Activated CD4-positive, alpha-beta memory T cell treated with anti-CD3 and anti-CD28 coated beads, Interleukin-2, amount 10 ng/mL, durations not matched to agents 7 days and 5 days (primary cell): ENCODE data around the gene SMYD2. TPM values are rescaled to one million over a fixed set of nuclear protein-coding genes. Genes with fewer than 3 reads are reported as not detected.

Experiments used
- CTCF ChIA-PET: fragments of 350-600 bp; sonication (Branson Sonifier 250); formaldehyde crosslinking; loops from one replicate; lab custom pipeline; 2021; ENCODE audit warnings: antibody characterized with exemption, inconsistent platforms; lab: Charles Lee
- POLR2A ChIA-PET: fragments of 350-600 bp; sonication (Branson Sonifier 250); formaldehyde crosslinking; loops from one replicate; lab custom pipeline; 2021; ENCODE audit warnings: antibody characterized with exemption; lab: Charles Lee
- DNase-seq: peaks from one replicate; pipeline ENCODE4 v3.0.0-alpha.2; 2020
- H3K27ac Mint-ChIP-seq: one replicate; pipeline ENCODE4 v1.8.0; 2021; ENCODE audit warnings: mild to moderate bottlenecking, mixed read lengths
- H3K27me3 Mint-ChIP-seq: one replicate; pipeline ENCODE4 v1.8.0; 2021; ENCODE audit warnings: mixed read lengths
- H3K36me3 Mint-ChIP-seq: one replicate; pipeline ENCODE4 v1.8.0; 2021; ENCODE audit warnings: low read depth, mixed read lengths
- H3K4me1 Mint-ChIP-seq: one replicate; pipeline ENCODE4 v1.8.0; 2021; ENCODE audit warnings: mixed read lengths
- H3K4me3 Mint-ChIP-seq: one replicate; pipeline ENCODE4 v1.8.0; 2021; ENCODE audit warnings: mild to moderate bottlenecking, mixed read lengths
- H3K9me3 Mint-ChIP-seq: one replicate; pipeline ENCODE4 v1.8.0; 2021; ENCODE audit warnings: mixed read lengths
- total RNA-seq, 2 experiments: library from RNA; stranded (reverse); gene quantifications; one replicate each; pipeline ENCODE4 v1.2.3, GENCODE V29; 2021

SMYD2 gene
- total RNA-seq, 2 experiments from 2014 or later: 33.8 to 34.9 TPM

DNA sequence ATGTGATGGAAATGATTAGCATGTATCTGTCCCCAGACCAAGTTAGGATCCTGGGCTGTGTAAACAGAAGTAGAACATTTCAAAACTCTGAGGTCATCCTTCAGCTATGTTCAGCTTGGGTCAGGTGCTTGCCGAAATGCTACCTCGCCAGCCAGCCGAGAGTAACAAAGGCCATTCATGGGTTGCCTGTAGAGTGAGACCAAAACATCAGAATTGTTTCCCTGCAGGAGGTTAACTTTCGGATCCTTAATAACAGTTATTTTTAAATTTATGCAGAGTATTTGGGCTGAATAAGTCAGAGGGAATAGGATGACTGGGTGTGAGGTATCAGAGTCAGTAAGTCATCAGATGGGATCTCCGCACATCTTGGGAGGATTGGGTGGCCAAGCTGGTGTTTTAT, 35.6 kb downstream of the SMYD2 start:
- no peaks in the 10 kb centered on the region for H3K9me3 Mint-ChIP-seq
- ChIA-PET CTCF (interaction anchor here (1.2 to 4.1 kb wide), 3 partner anchors 13 to 55 kb away, joined by 4 to 50 read pairs (median 21); no protein-coding TSS in a partner anchor), POLR2A (interaction anchor here (1.3 kb wide), 1 partner anchor 36 kb away, joined by 3 read pairs; the partner anchor contains the start of gene SMYD2)
- no peaks in the 10 kb centered on the region for H3K27me3 Mint-ChIP-seq
- no peak overlapping the region for H3K27ac Mint-ChIP-seq
- H3K36me3 Mint-ChIP-seq: peaks cover 28% of the 10 kb centered on the region
- H3K4me1 Mint-ChIP-seq: peaks cover 5% of the 10 kb centered on the region
- H3K4me3 Mint-ChIP-seq: no peak overlapping the region
- no peak for DNase-seq

- no peak overlapping the region for H3K4me3 Mint-ChIP-seq
- ChIA-PET CTCF (interaction anchor here (1.2 to 4.1 kb wide), 7 partner anchors 13 to 103 kb away, joined by 3 to 50 read pairs (median 4); no protein-coding TSS in a partner anchor), POLR2A (interaction anchor here (0.6 to 1.3 kb wide), 2 partner anchors 37 to 218 kb away, joined by 3 read pairs; partner anchors contain the start of gene SMYD2)
- DNase-seq: no peak
- H3K9me3 Mint-ChIP-seq: no peaks in the 10 kb centered on the region
- H3K27me3 Mint-ChIP-seq: no peaks in the 10 kb centered on the region
- H3K27ac Mint-ChIP-seq: no peak overlapping the region
- H3K4me1 Mint-ChIP-seq: peaks cover 9% of the 10 kb centered on the region
- peaks cover 31% of the 10 kb centered on the region for H3K36me3 Mint-ChIP-seq
Measured at GRCh38 chr1:214317300-214317699, 36.3 kb downstream of the SMYD2 start.

- DNase-seq: no peak
- CTCF ChIA-PET: interaction anchor here (1.3 to 4.1 kb wide), 6 partner anchors 12 to 104 kb away, joined by 3 to 50 read pairs (median 5); no protein-coding TSS in a partner anchor
- no peaks in the 10 kb centered on the region for H3K27me3 Mint-ChIP-seq
- H3K9me3 Mint-ChIP-seq: no peaks in the 10 kb centered on the region
- H3K36me3 Mint-ChIP-seq: peaks cover 31% of the 10 kb centered on the region
- POLR2A ChIA-PET: interaction anchor here (0.6 to 1.3 kb wide), 2 partner anchors 37 to 218 kb away, joined by 3 read pairs; partner anchors contain the start of gene SMYD2
- no peak overlapping the region for H3K4me3 Mint-ChIP-seq
- no peak overlapping the region for H3K27ac Mint-ChIP-seq
- H3K4me1 Mint-ChIP-seq: peaks cover 9% of the 10 kb centered on the region
Measured at GRCh38 chr1:214317734-214318133, 36.8 kb downstream of the SMYD2 start.

- CTCF ChIA-PET: interaction anchor here (1.3 to 4.1 kb wide), 6 partner anchors 12 to 104 kb away, joined by 3 to 50 read pairs (median 5); no protein-coding TSS in a partner anchor
- no peak overlapping the region for H3K4me3 Mint-ChIP-seq
- peaks cover 9% of the 10 kb centered on the region for H3K4me1 Mint-ChIP-seq
- POLR2A ChIA-PET: no interaction called here
- DNase-seq: no peak
- H3K9me3 Mint-ChIP-seq: no peaks in the 10 kb centered on the region
- no peaks in the 10 kb centered on the region for H3K27me3 Mint-ChIP-seq
- H3K27ac Mint-ChIP-seq: no peak overlapping the region
- H3K36me3 Mint-ChIP-seq: peaks cover 30% of the 10 kb centered on the region
Measured at GRCh38 chr1:214318356-214318755, 37.4 kb downstream of the SMYD2 start.

GRCh38 chr1:214318956-214319736, 38.2 kb downstream of the SMYD2 start:
- CTCF ChIA-PET: interaction anchor here (1.9 to 4.1 kb wide), 4 partner anchors 11 to 58 kb away, joined by 6 to 50 read pairs (median 17); no protein-coding TSS in a partner anchor
- Mint-ChIP-seq H3K4me3 (no peak overlapping the region), H3K27me3 (no peaks in the 10 kb centered on the region), H3K36me3 (peaks cover 27% of the 10 kb centered on the region), H3K9me3 (no peaks in the 10 kb centered on the region), H3K4me1 (peaks cover 9% of the 10 kb centered on the region), H3K27ac (no peak overlapping the region)
- POLR2A ChIA-PET: interaction anchor here (1.1 kb wide), 1 partner anchor 315 kb away, joined by 3 read pairs; no protein-coding TSS in a partner anchor
- no peak for DNase-seq

DNA sequence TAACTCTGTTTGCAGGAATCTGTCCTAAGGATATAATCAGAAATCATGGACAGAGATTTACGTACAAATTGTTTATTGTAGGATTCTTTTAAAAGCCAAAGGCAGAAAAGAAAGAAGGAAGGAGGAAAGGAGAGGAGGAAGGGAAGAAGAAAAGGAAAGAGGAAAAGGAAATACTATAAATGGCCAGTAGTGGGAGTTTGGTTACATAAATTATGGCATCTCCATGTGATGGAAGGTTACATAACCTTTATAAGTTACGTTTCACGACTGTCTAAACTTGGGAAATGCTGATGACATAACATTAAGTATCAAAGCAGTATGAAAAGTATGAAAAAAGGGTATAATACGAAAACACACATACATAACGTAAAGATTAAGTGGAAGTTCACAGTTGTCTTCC, 39.0 kb downstream of the SMYD2 start:
- H3K9me3 Mint-ChIP-seq: no peaks in the 10 kb centered on the region
- peaks cover 9% of the 10 kb centered on the region for H3K4me1 Mint-ChIP-seq
- no peak overlapping the region for H3K27ac Mint-ChIP-seq
- H3K4me3 Mint-ChIP-seq: no peak overlapping the region
- no peak for DNase-seq
- ChIA-PET CTCF (interaction anchor here (0.7 to 4.1 kb wide), 3 partner anchors 10 to 312 kb away, joined by 3 to 50 read pairs (median 13); no protein-coding TSS in a partner anchor), POLR2A (interaction anchor here (1.1 kb wide), 1 partner anchor 314 kb away, joined by 3 read pairs; no protein-coding TSS in a partner anchor)
- H3K36me3 Mint-ChIP-seq: peaks cover 27% of the 10 kb centered on the region
- no peaks in the 10 kb centered on the region for H3K27me3 Mint-ChIP-seq

GRCh38 chr1:214321705-214322453, 40.9 kb downstream of the SMYD2 start:
- H3K27me3 Mint-ChIP-seq: no peaks in the 10 kb centered on the region
- H3K27ac Mint-ChIP-seq: no peak overlapping the region
- H3K36me3 Mint-ChIP-seq: peaks cover 20% of the 10 kb centered on the region
- no peak for DNase-seq
- ChIA-PET CTCF (interaction anchor here (1.4 to 3.8 kb wide), 3 partner anchors 10 to 107 kb away, joined by 5 to 14 read pairs (median 13); no protein-coding TSS in a partner anchor), POLR2A (no interaction called here)
- peaks cover 12% of the 10 kb centered on the region for H3K4me1 Mint-ChIP-seq
- H3K9me3 Mint-ChIP-seq: no peaks in the 10 kb centered on the region
- H3K4me3 Mint-ChIP-seq: no peak overlapping the region

DNA sequence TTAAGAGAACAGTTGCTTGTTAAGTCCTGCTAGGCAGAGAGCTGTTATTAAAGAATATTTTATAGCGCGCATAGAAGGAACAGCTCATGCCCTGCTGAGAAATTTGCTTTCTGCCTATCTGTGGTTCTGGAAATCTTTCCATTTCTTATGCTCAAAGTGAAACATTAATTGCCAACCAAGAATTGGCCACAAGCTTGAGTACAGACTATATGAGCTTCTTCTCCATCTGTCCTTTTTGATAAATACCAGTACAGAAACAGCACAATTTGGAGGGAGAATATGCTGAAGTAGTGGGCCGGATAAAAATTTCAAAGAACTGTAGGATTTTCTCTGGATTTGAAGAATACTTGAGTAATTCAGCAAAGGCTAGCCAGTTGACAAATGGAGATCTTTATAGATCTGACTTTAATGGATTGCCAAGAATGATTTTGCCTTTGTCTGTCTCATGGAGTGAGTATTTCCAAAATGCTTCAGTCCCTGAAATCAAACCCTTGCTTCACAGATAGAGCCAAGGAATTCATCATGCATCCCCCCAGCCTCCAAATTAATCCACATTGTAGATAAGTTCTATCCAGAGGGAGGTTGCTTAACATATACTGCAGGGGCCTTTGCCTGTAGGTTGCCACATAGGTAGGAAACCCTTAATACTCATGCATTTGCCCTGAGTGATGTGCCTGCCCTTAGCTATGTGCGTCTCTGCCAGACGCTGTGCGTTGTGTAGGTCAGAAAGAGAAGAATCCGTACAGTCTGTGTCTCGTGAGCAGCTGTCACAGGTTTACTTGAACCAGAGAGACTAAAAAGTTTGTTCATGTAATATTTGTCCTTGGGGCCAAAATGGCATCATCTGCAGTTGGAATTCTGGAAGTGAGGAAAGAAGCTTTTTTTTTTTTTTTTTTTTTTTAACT, 44.2 kb downstream of the SMYD2 start:
- no peaks in the 10 kb centered on the region for H3K27me3 Mint-ChIP-seq
- CTCF ChIA-PET: interaction anchor here (0.9 to 14.8 kb wide), 5 partner anchors 52 to 1084 kb away, joined by 3 to 390 read pairs (median 3); no protein-coding TSS in a partner anchor
- peaks cover 9% of the 10 kb centered on the region for H3K36me3 Mint-ChIP-seq
- H3K9me3 Mint-ChIP-seq: no peaks in the 10 kb centered on the region
- H3K4me3 Mint-ChIP-seq: no peak overlapping the region
- H3K27ac Mint-ChIP-seq: no peak overlapping the region
- peaks cover 19% of the 10 kb centered on the region for H3K4me1 Mint-ChIP-seq
- no peak for DNase-seq
- POLR2A ChIA-PET: no interaction called here

GRCh38 chr1:214326406-214326805, 45.4 kb downstream of the SMYD2 start:
- CTCF ChIA-PET: interaction anchor here (1.8 to 14.8 kb wide), 4 partner anchors 8 to 113 kb away, joined by 3 to 390 read pairs (median 98); no protein-coding TSS in a partner anchor
- Mint-ChIP-seq H3K36me3 (peaks cover 8% of the 10 kb centered on the region), H3K27me3 (no peaks in the 10 kb centered on the region), H3K27ac (no peak overlapping the region), H3K4me1 (peaks cover 19% of the 10 kb centered on the region), H3K4me3 (no peak overlapping the region), H3K9me3 (no peaks in the 10 kb centered on the region)
- no peak for DNase-seq
- POLR2A ChIA-PET: interaction anchor here (3.3 kb wide), 1 partner anchor 65 kb away, joined by 18 read pairs; no protein-coding TSS in a partner anchor

DNA sequence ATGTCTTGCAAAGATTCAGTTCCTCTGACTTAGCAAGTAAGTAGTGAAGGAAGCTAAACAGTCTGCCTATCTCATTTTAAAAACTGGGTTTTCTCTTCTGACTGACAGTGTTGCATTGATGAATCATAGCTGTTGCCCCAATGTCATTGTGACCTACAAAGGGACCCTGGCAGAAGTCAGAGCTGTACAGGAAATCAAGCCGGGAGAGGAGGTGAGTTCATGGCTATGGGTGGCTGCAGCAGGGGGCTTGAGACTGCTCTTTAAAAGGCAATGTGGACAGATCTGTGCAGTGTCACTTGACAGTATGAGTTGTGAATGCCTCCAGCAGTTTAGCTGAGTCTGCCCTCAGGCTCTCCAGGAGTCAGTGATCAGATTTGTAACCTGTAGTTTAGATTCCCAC, 46.6 kb downstream of the SMYD2 start:
- peaks cover 6% of the 10 kb centered on the region for H3K36me3 Mint-ChIP-seq
- POLR2A ChIA-PET: interaction anchor here (3.3 kb wide), 1 partner anchor 66 kb away, joined by 18 read pairs; no protein-coding TSS in a partner anchor
- DNase-seq: no peak
- no peak overlapping the region for H3K27ac Mint-ChIP-seq
- no peak overlapping the region for H3K4me3 Mint-ChIP-seq
- CTCF ChIA-PET: interaction anchor here (0.8 to 14.8 kb wide), 15 partner anchors 9 to 370 kb away, joined by 3 to 390 read pairs (median 10); partner anchors contain the start of gene SMYD2
- H3K4me1 Mint-ChIP-seq: peaks cover 16% of the 10 kb centered on the region
- no peaks in the 10 kb centered on the region for H3K9me3 Mint-ChIP-seq
- H3K27me3 Mint-ChIP-seq: no peaks in the 10 kb centered on the region

GRCh38 chr1:214328770-214329469, 48.0 kb downstream of the SMYD2 start:
- POLR2A ChIA-PET: interaction anchor here (1.4 to 3.3 kb wide), 2 partner anchors 68 to 115 kb away, joined by 5 to 18 read pairs; no protein-coding TSS in a partner anchor
- peaks cover 6% of the 10 kb centered on the region for H3K36me3 Mint-ChIP-seq
- peaks cover 16% of the 10 kb centered on the region for H3K4me1 Mint-ChIP-seq
- CTCF ChIA-PET: interaction anchor here (0.6 to 14.8 kb wide), 35 partner anchors 9 to 371 kb away, joined by 3 to 390 read pairs (median 5); partner anchors contain the start of gene SMYD2
- no peak overlapping the region for H3K27ac Mint-ChIP-seq
- H3K9me3 Mint-ChIP-seq: no peaks in the 10 kb centered on the region
- H3K4me3 Mint-ChIP-seq: no peak overlapping the region
- H3K27me3 Mint-ChIP-seq: no peaks in the 10 kb centered on the region
- DNase-seq: peak; percentile 84
